ENCODE results near the gene KLK5.

- TF ChIP-seq CTCF (IDR thresholded peaks at IDR 0.05) (no peak), POLR2A (IDR thresholded peaks at IDR 0.05) (no peak), EP300 (IDR thresholded peaks at IDR 0.05) (no peak)
These were observed 24.0 kb downstream of the KLK5 start for GRCh38 chr19:50928831-50929230.
